ENCODE results near the gene ZDHHC14. TPM values are rescaled to one million over a fixed set of nuclear protein-coding genes. Genes with fewer than 3 reads are reported as not detected.

The ZDHHC14 gene
- total and polyA plus RNA-seq, 7 donors = 2.4 to 12.6 (median 9.6) TPM

DNA sequence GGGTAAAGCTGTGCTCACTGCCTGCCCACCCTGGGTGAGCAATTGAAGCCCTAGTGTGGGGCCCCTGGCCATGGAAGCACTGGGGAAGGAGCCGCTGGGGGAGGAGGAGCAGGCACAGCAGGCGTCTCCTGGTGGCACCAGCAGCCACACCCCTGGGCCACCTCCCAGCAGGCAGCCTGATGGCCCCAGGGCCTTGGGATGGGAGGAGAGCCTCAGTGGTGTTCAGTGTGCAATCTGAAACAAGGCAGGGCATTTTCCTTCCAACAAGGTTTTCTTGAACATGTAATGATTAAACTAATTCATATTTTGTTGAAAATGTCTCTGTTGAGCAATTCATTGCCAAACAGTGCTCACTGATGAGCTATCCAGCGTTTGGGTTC is 151.0 kb downstream of the ZDHHC14 start:
- 68 to 88% methylated on average over 3 of the region's 3 CpGs for WGBS, 2 donors
- no peak for TF ChIP-seq POLR2A (IDR thresholded peaks at IDR 0.05)
- TF ChIP-seq EP300 (IDR thresholded peaks at IDR 0.05) = no peak
- no peak for TF ChIP-seq POLR2AphosphoS5 (IDR thresholded peaks at IDR 0.05)
- TF ChIP-seq, protein P1, sequence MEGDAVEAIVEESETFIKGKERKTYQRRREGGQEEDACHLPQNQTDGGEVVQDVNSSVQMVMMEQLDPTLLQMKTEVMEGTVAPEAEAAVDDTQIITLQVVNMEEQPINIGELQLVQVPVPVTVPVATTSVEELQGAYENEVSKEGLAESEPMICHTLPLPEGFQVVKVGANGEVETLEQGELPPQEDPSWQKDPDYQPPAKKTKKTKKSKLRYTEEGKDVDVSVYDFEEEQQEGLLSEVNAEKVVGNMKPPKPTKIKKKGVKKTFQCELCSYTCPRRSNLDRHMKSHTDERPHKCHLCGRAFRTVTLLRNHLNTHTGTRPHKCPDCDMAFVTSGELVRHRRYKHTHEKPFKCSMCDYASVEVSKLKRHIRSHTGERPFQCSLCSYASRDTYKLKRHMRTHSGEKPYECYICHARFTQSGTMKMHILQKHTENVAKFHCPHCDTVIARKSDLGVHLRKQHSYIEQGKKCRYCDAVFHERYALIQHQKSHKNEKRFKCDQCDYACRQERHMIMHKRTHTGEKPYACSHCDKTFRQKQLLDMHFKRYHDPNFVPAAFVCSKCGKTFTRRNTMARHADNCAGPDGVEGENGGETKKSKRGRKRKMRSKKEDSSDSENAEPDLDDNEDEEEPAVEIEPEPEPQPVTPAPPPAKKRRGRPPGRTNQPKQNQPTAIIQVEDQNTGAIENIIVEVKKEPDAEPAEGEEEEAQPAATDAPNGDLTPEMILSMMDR (IDR thresholded peaks at IDR 0.05) = no peak
- H3K36me3 ChIP-seq = no peaks in the 10 kb centered on the region
- no peaks in the 10 kb centered on the region for H3K9me3 ChIP-seq
- no peak for DNase-seq
- no peak overlapping the region for H3K4me3 ChIP-seq
- H3K27me3 ChIP-seq = no peaks in the 10 kb centered on the region
- no peak overlapping the region for H3K27ac ChIP-seq
- H3K4me1 ChIP-seq = peaks cover 0 to 19% (median 16%) of the 10 kb centered on the region in 4 donors
- intact Hi-C loops (cut with DNase I) = no loop called here

DNA sequence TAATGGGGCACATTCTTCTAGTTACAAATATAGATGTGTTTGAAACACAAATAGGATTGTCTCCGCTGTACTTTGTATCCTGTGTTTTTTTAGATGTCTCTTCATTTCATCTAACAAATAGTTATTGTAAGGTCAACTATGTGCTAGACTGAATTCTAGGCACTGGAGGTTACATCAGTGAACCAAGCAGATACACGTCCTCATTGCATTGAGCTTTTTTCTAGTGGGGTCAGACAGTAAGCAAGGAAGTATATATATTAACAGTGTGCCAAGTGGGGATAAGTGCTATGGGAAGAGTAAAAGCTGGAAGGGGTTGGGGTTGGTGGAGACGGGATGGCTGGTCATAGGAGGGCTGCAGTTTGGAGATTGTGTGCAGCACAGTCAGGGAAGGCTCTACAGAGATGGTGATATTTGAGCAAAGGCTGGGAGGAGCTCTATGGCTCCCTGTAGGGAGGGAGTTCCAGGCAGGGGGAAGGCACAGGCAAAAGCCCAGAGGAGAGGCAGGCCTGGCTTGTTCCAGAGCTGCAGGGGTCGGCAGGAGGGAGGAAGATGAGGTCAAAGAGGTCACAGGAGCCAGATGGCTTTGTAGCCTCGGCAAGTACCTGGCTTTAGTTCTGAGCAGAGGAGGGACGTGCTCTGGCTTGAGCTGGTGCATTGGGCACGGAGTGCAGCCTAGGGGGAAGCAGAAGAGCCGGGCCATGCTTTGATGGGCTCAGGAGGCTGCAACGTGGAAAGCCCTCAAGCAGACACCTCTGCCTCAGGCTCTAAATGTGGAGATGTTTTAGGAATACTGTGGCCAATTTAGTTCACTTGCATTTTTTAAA is 152.3 kb downstream of the ZDHHC14 start:
- WGBS, 2 donors = 84% methylated on average over 9 of the region's 9 CpGs
- H3K4me1 ChIP-seq = peaks cover 0 to 25% (median 21%) of the 10 kb centered on the region in 4 donors
- H3K9me3 ChIP-seq = no peaks in the 10 kb centered on the region
- TF ChIP-seq EP300 (IDR thresholded peaks at IDR 0.05) (no peak), POLR2AphosphoS5 (IDR thresholded peaks at IDR 0.05) (no peak), POLR2A (IDR thresholded peaks at IDR 0.05) (no peak)
- TF ChIP-seq, protein P1 (IDR thresholded peaks at IDR 0.05) = no peak
- H3K27ac ChIP-seq = no peak overlapping the region
- H3K36me3 ChIP-seq = no peaks in the 10 kb centered on the region
- H3K27me3 ChIP-seq = no peaks in the 10 kb centered on the region
- DNase-seq = no peak
- intact Hi-C loops (cut with DNase I) = no loop called here
- H3K4me3 ChIP-seq = no peak overlapping the region

DNA sequence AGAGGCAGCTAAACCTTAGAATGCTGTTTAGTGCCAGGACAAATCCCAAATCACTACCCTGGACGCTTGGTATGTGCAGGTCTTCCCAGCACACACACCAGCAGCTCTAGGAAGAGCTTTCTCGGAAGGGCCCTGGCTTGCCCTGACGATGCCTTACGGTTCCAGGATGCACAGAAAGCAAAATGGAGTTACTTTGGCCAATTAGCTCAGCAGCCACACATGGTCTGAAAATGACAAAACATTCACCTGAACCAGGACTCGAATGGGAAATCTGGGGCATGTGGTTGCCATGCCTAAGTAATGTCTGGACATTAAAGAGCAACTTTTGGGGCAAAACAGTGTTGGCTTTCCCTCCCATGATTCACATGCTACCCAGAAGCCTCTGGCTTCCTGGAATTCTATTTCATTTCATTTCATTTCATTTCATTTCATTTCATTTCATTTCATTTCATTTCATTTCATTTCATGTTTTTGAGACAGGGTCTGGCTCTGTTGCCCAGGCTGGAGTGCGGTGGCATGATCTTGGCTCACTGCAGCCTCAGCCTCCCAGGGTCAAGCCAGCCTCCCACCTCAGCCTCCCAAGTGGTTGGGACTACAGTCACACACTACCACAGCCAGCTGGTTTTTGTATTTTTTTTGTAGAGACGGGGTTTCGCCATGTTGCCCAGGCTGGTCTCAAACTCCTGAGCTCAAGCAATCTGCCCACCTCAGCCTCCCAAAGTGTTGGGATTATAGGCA is 153.3 kb downstream of the ZDHHC14 start:
- intact Hi-C loops (cut with DNase I) = no loop called here
- 94 to 98% methylated on average over 8 of the region's 8 CpGs for WGBS, 2 donors
- TF ChIP-seq POLR2AphosphoS5 (IDR thresholded peaks at IDR 0.05) (no peak), EP300 (IDR thresholded peaks at IDR 0.05) (no peak), POLR2A (IDR thresholded peaks at IDR 0.05) (no peak)
- TF ChIP-seq, protein P1 (IDR thresholded peaks at IDR 0.05) = no peak
- peaks cover 0 to 25% (median 21%) of the 10 kb centered on the region in 4 donors for H3K4me1 ChIP-seq
- no peaks in the 10 kb centered on the region for H3K9me3 ChIP-seq
- H3K27ac ChIP-seq = no peak overlapping the region
- DNase-seq = no peak
- H3K36me3 ChIP-seq = no peaks in the 10 kb centered on the region
- no peak overlapping the region for H3K4me3 ChIP-seq
- H3K27me3 ChIP-seq = no peaks in the 10 kb centered on the region

DNA sequence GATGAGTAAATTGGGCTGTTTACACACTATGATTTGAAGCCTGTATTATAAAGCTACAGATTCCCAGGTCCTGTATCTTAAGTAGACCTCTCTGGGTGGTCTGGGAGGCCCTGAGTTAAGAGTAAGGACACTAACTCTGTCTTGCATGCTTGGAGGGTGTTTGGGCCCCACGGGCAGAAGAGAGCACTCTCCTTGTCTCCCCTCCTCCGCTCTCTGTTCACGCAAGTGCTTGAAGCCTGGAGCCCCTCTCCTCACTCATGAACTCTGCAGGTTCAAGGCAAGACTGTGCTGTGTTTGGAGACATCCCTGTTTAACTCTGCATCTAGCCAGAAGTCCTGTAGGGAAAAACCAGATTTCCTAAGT is 154.0 kb downstream of the ZDHHC14 start:
- TF ChIP-seq, protein P1 (IDR thresholded peaks at IDR 0.05) = no peak
- TF ChIP-seq EP300 (IDR thresholded peaks at IDR 0.05) (no peak), POLR2AphosphoS5 (IDR thresholded peaks at IDR 0.05) (no peak), POLR2A (IDR thresholded peaks at IDR 0.05) (no peak)
- Histone ChIP-seq H3K4me3 (no peak overlapping the region), H3K4me1 (peaks cover 0 to 25% (median 21%) of the 10 kb centered on the region in 4 donors), H3K9me3 (no peaks in the 10 kb centered on the region), H3K36me3 (no peaks in the 10 kb centered on the region), H3K27ac (peak overlapping the region in 3 of 4 donors; percentile 19 to 40 (median 25)), H3K27me3 (no peaks in the 10 kb centered on the region)
- 87 to 93% methylated on average over 3 of the region's 3 CpGs for WGBS, 2 donors
- intact Hi-C loops (cut with DNase I) = no loop called here
- DNase-seq = no peak
